Right atrium auricular region (tissue), 2 donors: ENCODE measurements around the gene FKBP7. TPM values are rescaled to one million over a fixed set of nuclear protein-coding genes. Genes with fewer than 3 reads are reported as not detected.

ENCODE experiments used
- DNase-seq: peaks from one replicate; pipeline ENCODE4 v3.0.0-alpha.2; 2019; ENCODE audit warnings: low spot score
- H3K27ac ChIP-seq, 2 donors: fragments of 200-600 bp; sonication (generic); 1 replicate in 1 of 2; 2 replicates in 1 of 2; pipeline ENCODE4 v1.5.1; 2016 to 2019
- H3K27me3 ChIP-seq, 2 donors: fragments of 200-600 bp; sonication (generic); one replicate each; pipeline versions ENCODE4 v1.5.1 to v1.6.0; 2017 to 2019
- H3K36me3 ChIP-seq: fragments of 200-600 bp; sonication (generic); one replicate; pipeline ENCODE4 v1.5.1; 2016
- H3K4me1 ChIP-seq, 2 donors: fragments of 200-600 bp; sonication (generic); one replicate each; pipeline versions ENCODE4 v1.5.1 to v1.6.0; 2017 to 2019
- H3K4me3 ChIP-seq, 2 donors: fragments of 200-600 bp; sonication (generic); 1 replicate in 1 of 2; 2 replicates in 1 of 2; pipeline ENCODE4 v1.5.1; 2017 to 2019; ENCODE audit warnings: mild to moderate bottlenecking in 1 of 2, moderate library complexity in 1 of 2
- H3K9me3 ChIP-seq, 2 donors: fragments of 200-600 bp; sonication (generic); one replicate each; pipeline ENCODE4 v1.5.1; 2019
- total RNA-seq, 2 donors: library from RNA; depleted of rRNA; stranded (reverse); fragments of >200 nt; gene quantifications; one replicate each; pipeline ENCODE4 v1.1.0, GENCODE V29; 2016
- TF ChIP-seq, protein P1 (sequence below), 2 donors: fragments of 200-600 bp; sonication (generic); IDR thresholded peaks; one replicate each; pipeline ENCODE4 v1.5.1; 2019; ENCODE audit warnings: antibody characterized with exemption in 2 of 2

The FKBP7 gene
- total RNA-seq, 2 donors from 2014 or later: 10.8 to 13.4 TPM

DNA sequence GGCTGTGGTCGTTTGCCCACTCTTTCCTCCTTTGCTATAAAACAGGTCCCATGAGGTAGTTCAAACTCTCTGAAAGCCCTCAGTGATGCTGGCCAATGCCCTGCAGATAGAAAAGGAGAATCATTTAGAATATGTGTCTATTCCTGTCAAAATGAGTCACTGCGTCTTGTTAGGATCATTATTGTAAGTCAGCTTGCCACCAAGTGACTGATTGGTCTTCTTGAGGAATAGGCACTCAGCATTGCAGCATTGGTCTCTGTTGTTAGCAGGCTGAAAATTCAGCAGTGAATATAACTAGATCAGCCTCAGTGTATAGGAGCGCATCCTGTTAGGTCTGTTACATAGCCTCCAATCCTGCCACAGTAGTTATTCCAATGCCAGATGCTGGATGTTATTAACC, 56.3 kb downstream of the FKBP7 start:
- Histone ChIP-seq H3K4me1 (no peaks in the 10 kb centered on the region), H3K4me3 (no peak overlapping the region), H3K27me3 (no peaks in the 10 kb centered on the region), H3K36me3 (no peaks in the 10 kb centered on the region), H3K9me3 (peaks cover 0 to 9% of the 10 kb centered on the region in 2 donors), H3K27ac (no peak overlapping the region)
- no peak for DNase-seq
- TF ChIP-seq, protein P1, sequence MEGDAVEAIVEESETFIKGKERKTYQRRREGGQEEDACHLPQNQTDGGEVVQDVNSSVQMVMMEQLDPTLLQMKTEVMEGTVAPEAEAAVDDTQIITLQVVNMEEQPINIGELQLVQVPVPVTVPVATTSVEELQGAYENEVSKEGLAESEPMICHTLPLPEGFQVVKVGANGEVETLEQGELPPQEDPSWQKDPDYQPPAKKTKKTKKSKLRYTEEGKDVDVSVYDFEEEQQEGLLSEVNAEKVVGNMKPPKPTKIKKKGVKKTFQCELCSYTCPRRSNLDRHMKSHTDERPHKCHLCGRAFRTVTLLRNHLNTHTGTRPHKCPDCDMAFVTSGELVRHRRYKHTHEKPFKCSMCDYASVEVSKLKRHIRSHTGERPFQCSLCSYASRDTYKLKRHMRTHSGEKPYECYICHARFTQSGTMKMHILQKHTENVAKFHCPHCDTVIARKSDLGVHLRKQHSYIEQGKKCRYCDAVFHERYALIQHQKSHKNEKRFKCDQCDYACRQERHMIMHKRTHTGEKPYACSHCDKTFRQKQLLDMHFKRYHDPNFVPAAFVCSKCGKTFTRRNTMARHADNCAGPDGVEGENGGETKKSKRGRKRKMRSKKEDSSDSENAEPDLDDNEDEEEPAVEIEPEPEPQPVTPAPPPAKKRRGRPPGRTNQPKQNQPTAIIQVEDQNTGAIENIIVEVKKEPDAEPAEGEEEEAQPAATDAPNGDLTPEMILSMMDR (IDR thresholded peaks at IDR 0.05): no peak

DNA sequence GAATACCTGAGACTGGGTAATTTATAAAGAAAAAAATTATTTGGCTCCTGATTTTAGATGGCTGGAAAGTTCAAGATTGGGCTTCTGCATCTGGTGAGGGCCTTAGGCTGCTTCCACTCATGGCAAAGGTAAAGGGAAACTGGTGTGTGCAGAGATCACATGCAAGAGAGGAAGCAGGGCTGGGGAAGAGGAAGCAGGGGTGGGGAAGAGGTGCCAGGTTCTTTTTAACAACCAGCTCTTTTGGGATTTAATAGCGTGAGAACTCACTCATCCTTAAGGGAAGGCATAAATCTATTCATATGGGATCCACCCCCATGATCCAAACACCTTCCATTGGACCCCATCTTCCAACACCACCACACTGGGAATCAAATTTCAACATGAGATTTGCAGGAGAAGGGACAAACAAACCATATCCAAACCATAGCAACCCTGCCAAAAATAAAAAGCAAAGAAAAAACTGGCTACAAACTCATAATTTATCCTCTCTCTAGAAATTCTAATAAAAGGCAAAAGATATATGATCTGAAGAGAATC, 57.9 kb downstream of the FKBP7 start:
- no peak overlapping the region for H3K27ac ChIP-seq
- no peak overlapping the region for H3K4me3 ChIP-seq
- DNase-seq: no peak
- no peaks in the 10 kb centered on the region for H3K4me1 ChIP-seq
- TF ChIP-seq, protein P1 (IDR thresholded peaks at IDR 0.05): no peak
- H3K36me3 ChIP-seq: no peaks in the 10 kb centered on the region
- no peaks in the 10 kb centered on the region for H3K27me3 ChIP-seq
- H3K9me3 ChIP-seq: peaks cover 0 to 7% of the 10 kb centered on the region in 2 donors

DNA sequence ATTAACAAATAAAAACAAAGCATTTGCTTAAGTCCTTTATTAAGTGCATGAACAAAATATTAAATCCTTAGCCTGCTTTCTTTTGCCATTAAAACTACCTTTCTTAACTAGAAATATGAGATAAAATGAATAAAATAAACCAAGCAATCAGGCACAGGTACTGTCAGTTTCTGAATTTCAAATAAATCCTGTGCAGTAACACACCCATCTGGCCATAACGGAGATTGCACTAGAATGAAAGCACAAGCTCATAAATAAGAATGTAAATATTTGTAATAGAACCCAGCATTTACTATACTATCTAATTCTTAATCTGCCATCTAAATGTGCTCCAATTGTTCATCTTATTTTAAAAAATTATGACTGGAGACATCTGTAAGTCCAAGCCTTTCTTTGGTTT, 59.3 kb downstream of the FKBP7 start:
- no peak for DNase-seq
- no peaks in the 10 kb centered on the region for H3K9me3 ChIP-seq
- H3K4me3 ChIP-seq: no peak overlapping the region
- no peaks in the 10 kb centered on the region for H3K36me3 ChIP-seq
- no peak overlapping the region for H3K27ac ChIP-seq
- no peaks in the 10 kb centered on the region for H3K27me3 ChIP-seq
- TF ChIP-seq, protein P1 (IDR thresholded peaks at IDR 0.05): peak in 1 of 2 donors; percentile 31
- H3K4me1 ChIP-seq: peaks cover 0 to 6% of the 10 kb centered on the region in 2 donors

DNA sequence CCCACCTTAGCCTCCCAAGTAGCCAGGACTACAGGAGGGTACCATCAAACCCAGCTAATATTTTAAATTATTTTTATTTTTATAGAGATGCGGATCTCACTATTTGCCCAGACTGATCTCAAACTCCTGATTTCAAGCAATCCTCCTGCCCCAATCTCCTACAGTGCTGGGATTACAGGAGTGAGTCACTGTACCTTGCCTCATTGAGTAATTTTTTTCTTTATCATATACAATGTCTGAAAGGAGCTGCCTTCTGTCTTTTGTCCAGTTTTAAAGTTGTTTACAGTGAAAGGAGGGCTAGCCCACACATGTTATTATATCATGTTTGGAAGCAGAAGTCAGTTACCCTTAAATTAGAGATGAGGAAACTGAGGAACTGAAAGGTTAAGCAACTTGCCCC, 60.0 kb downstream of the FKBP7 start:
- no peaks in the 10 kb centered on the region for H3K27me3 ChIP-seq
- H3K4me3 ChIP-seq: no peak overlapping the region
- H3K36me3 ChIP-seq: no peaks in the 10 kb centered on the region
- H3K27ac ChIP-seq: no peak overlapping the region
- peaks cover 0 to 6% of the 10 kb centered on the region in 2 donors for H3K4me1 ChIP-seq
- no peaks in the 10 kb centered on the region for H3K9me3 ChIP-seq
- TF ChIP-seq, protein P1 (IDR thresholded peaks at IDR 0.05): no peak
- DNase-seq: no peak

DNA sequence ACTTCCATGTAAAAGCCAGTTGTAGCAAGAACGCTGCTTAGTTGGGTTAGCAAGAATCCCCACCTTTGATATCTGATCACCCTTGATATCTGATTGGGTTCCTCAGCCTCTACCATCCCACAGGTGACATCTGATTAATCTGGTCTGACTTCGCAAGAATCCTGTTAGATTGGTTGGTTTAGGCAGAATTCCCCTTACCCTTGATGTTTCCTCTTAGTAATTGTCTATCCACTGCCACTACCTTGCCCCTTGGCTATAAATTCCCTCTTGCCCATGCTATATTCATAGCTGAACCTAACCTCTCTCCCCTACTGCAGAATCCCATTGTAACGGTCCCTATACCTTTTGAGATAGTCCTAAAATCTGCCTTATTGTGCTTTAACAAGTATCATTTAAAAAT, 60.5 kb downstream of the FKBP7 start:
- no peaks in the 10 kb centered on the region for H3K36me3 ChIP-seq
- no peak for DNase-seq
- no peak overlapping the region for H3K4me3 ChIP-seq
- TF ChIP-seq, protein P1 (IDR thresholded peaks at IDR 0.05): no peak
- no peaks in the 10 kb centered on the region for H3K27me3 ChIP-seq
- H3K9me3 ChIP-seq: no peaks in the 10 kb centered on the region
- no peak overlapping the region for H3K27ac ChIP-seq
- H3K4me1 ChIP-seq: peaks cover 0 to 6% of the 10 kb centered on the region in 2 donors

DNA sequence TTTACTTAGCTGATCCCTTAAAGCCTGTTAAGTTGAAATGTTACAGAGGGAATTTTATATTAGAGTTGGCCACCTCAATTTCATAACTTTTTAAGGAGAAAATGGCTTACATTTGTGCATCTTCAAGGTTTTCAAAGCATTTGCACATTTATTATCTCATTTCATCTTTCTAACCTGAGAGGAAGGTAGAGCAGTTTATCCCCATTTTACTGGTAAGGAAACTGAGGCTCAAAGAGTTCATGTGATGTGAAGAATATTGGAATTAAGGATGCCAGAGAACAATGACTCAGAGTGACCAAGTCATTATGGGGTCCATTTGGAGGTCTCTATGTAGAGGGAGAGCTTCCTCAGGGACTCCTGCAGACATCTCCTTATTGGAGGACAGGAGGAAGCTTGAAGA, 62.4 kb downstream of the FKBP7 start:
- no peak overlapping the region for H3K27ac ChIP-seq
- no peak for DNase-seq
- TF ChIP-seq, protein P1 (IDR thresholded peaks at IDR 0.05): no peak
- no peaks in the 10 kb centered on the region for H3K9me3 ChIP-seq
- no peak overlapping the region for H3K4me3 ChIP-seq
- H3K27me3 ChIP-seq: no peaks in the 10 kb centered on the region
- peaks cover 0 to 6% of the 10 kb centered on the region in 2 donors for H3K4me1 ChIP-seq
- no peaks in the 10 kb centered on the region for H3K36me3 ChIP-seq
